Measurements from ENCODE around the gene PNMA6F. TPM values are rescaled to one million over a fixed set of nuclear protein-coding genes. Genes with fewer than 3 reads are reported as not detected.

The PNMA6F gene
- total and polyA plus RNA-seq, 2 donors (not counting 1 experiment from before 2014, with no cell fraction given): not detected

- no peak overlapping the region for H3K4me2 ChIP-seq (ENCODE audit: extremely low read depth, insufficient read depth, low read length)
- DNase-seq (ENCODE audit: low read depth in 2 of 2): no peak
- H3K36me3 ChIP-seq (ENCODE audit: control insufficient read depth, insufficient read depth, low read length): no peaks in the 10 kb centered on the region
- no peaks in the 10 kb centered on the region for H3K79me2 ChIP-seq (ENCODE audit: control insufficient read depth, insufficient read depth, low read length)
- H2AFZ ChIP-seq (ENCODE audit: low read length): no peak overlapping the region
- no peaks in the 10 kb centered on the region for H3K4me1 ChIP-seq (ENCODE audit: control insufficient read depth, extremely low read depth, insufficient read depth, low read length)
- H4K20me1 ChIP-seq (ENCODE audit: control insufficient read depth, extremely low read depth, insufficient read depth, low read length): no peaks in the 10 kb centered on the region
- TF ChIP-seq EZH2 (IDR thresholded peaks at IDR 0.05; ENCODE audit: low read length, missing control alignments) (no peak), CTCF (conservative IDR thresholded peaks at IDR 0.05 in 1 of 2, IDR thresholded peaks at IDR 0.05 in 1 of 2; ENCODE audit: low read depth in 1 of 2, low read length in 2 of 2) (no peak)
- H3K27ac ChIP-seq (ENCODE audit: insufficient read depth, low read length): no peak overlapping the region
- no peaks in the 10 kb centered on the region for H3K9me3 ChIP-seq (ENCODE audit: control insufficient read depth, insufficient read depth, low read depth, low read length)
- H3K9ac ChIP-seq (ENCODE audit: insufficient read depth, low read length): no peak overlapping the region
- no peak overlapping the region for H3K4me3 ChIP-seq (replicated peaks in 1 of 4; ENCODE audit: control extremely low read depth in 1 of 4, insufficient read depth in 1 of 4, low read depth in 3 of 4, low read length in 4 of 4)
- no peaks in the 10 kb centered on the region for H3K27me3 ChIP-seq (ENCODE audit: control insufficient read depth, insufficient read depth, low read length)
Measured at GRCh38 chrX:153310901-153311300, 10.7 kb downstream of the PNMA6F start.

- Histone ChIP-seq H3K9ac (ENCODE audit: insufficient read depth, low read length) (no peak overlapping the region), H3K36me3 (ENCODE audit: control insufficient read depth, insufficient read depth, low read length) (no peaks in the 10 kb centered on the region), H3K4me1 (ENCODE audit: control insufficient read depth, extremely low read depth, insufficient read depth, low read length) (no peaks in the 10 kb centered on the region), H3K4me3 (replicated peaks in 1 of 4; ENCODE audit: control extremely low read depth in 1 of 4, insufficient read depth in 1 of 4, low read depth in 3 of 4, low read length in 4 of 4) (no peak overlapping the region), H3K27ac (ENCODE audit: insufficient read depth, low read length) (no peak overlapping the region), H4K20me1 (ENCODE audit: control insufficient read depth, extremely low read depth, insufficient read depth, low read length) (no peaks in the 10 kb centered on the region), H2AFZ (ENCODE audit: low read length) (no peak overlapping the region), H3K9me3 (ENCODE audit: control insufficient read depth, insufficient read depth, low read depth, low read length) (no peaks in the 10 kb centered on the region), H3K4me2 (ENCODE audit: extremely low read depth, insufficient read depth, low read length) (no peak overlapping the region), H3K27me3 (ENCODE audit: control insufficient read depth, insufficient read depth, low read length) (no peaks in the 10 kb centered on the region), H3K79me2 (ENCODE audit: control insufficient read depth, insufficient read depth, low read length) (no peaks in the 10 kb centered on the region)
- no peak for DNase-seq (ENCODE audit: low read depth in 2 of 2)
- TF ChIP-seq EZH2 (IDR thresholded peaks at IDR 0.05; ENCODE audit: low read length, missing control alignments): no peak
- no peak for TF ChIP-seq CTCF (conservative IDR thresholded peaks at IDR 0.05 in 1 of 2, IDR thresholded peaks at IDR 0.05 in 1 of 2; ENCODE audit: low read depth in 1 of 2, low read length in 2 of 2)
Measured at GRCh38 chrX:153307276-153308178, 14.0 kb downstream of the PNMA6F start.

- Histone ChIP-seq H3K4me1 (ENCODE audit: control insufficient read depth, extremely low read depth, insufficient read depth, low read length) (no peaks in the 10 kb centered on the region), H3K9me3 (ENCODE audit: control insufficient read depth, insufficient read depth, low read depth, low read length) (no peaks in the 10 kb centered on the region), H3K36me3 (ENCODE audit: control insufficient read depth, insufficient read depth, low read length) (no peaks in the 10 kb centered on the region), H3K4me2 (ENCODE audit: extremely low read depth, insufficient read depth, low read length) (no peak overlapping the region), H3K27me3 (ENCODE audit: control insufficient read depth, insufficient read depth, low read length) (no peaks in the 10 kb centered on the region), H3K79me2 (ENCODE audit: control insufficient read depth, insufficient read depth, low read length) (no peaks in the 10 kb centered on the region), H3K27ac (ENCODE audit: insufficient read depth, low read length) (no peak overlapping the region), H3K4me3 (replicated peaks in 1 of 4; ENCODE audit: control extremely low read depth in 1 of 4, insufficient read depth in 1 of 4, low read depth in 3 of 4, low read length in 4 of 4) (no peak overlapping the region), H4K20me1 (ENCODE audit: control insufficient read depth, extremely low read depth, insufficient read depth, low read length) (no peaks in the 10 kb centered on the region), H3K9ac (ENCODE audit: insufficient read depth, low read length) (no peak overlapping the region), H2AFZ (ENCODE audit: low read length) (no peak overlapping the region)
- TF ChIP-seq CTCF (conservative IDR thresholded peaks at IDR 0.05 in 1 of 2, IDR thresholded peaks at IDR 0.05 in 1 of 2; ENCODE audit: low read depth in 1 of 2, low read length in 2 of 2): no peak
- TF ChIP-seq EZH2 (IDR thresholded peaks at IDR 0.05; ENCODE audit: low read length, missing control alignments): no peak
- DNase-seq (ENCODE audit: low read depth in 2 of 2): no peak
Measured at GRCh38 chrX:153306527-153307115, 14.9 kb downstream of the PNMA6F start.
